Liver (tissue), 9 donors: ENCODE data around the gene SOX4. TPM values are rescaled to one million over a fixed set of nuclear protein-coding genes. Genes with fewer than 3 reads are reported as not detected.

Experiments used
- DNase-seq: peaks from one replicate; pipeline ENCODE4 v3.0.0-alpha.2; 2017; ENCODE audit warnings: low spot score
- H3K27ac ChIP-seq, 2 donors: one replicate each; pipeline ENCODE4 v1.7.0; 2013; ENCODE audit warnings: inconsistent platforms in 2 of 2, low read length in 2 of 2, control low read depth in 1 of 2, low read depth in 1 of 2, mild to moderate bottlenecking in 1 of 2
- H3K27me3 ChIP-seq, 4 donors: one replicate each; pipeline versions ENCODE4 v1.6.1 to v1.7.0; 2013; ENCODE audit warnings: low read length in 3 of 4, inconsistent platforms in 1 of 4, mild to moderate bottlenecking in 1 of 4, moderate library complexity in 1 of 4; ENCODE audit not compliant: control insufficient read depth in 4 of 4, insufficient read depth in 4 of 4
- H3K36me3 ChIP-seq, 4 donors: one replicate each; pipeline versions ENCODE4 v1.6.1 to v1.7.0; 2013; ENCODE audit warnings: low read length in 3 of 4, mild to moderate bottlenecking in 3 of 4, low read depth in 1 of 4, moderate library complexity in 1 of 4; ENCODE audit not compliant: control insufficient read depth in 4 of 4, insufficient read depth in 3 of 4
- H3K4me1 ChIP-seq, 4 donors: one replicate each; pipeline versions ENCODE4 v1.6.1 to v1.7.0; 2013; ENCODE audit warnings: low read length in 3 of 4, mild to moderate bottlenecking in 3 of 4, moderate library complexity in 1 of 4; ENCODE audit not compliant: control insufficient read depth in 4 of 4, insufficient read depth in 4 of 4
- H3K4me3 ChIP-seq, 3 donors: one replicate each; pipeline versions ENCODE4 v1.6.1 to v1.7.0; 2013; ENCODE audit warnings: low read length in 3 of 3, control low read depth in 1 of 3, low read depth in 1 of 3, mild to moderate bottlenecking in 1 of 3
- H3K9ac ChIP-seq, 2 donors: one replicate each; pipeline ENCODE4 v1.7.0; 2013; ENCODE audit warnings: low read length in 2 of 2, mild to moderate bottlenecking in 2 of 2, moderate library complexity in 2 of 2, control low read depth in 1 of 2, low read depth in 1 of 2
- H3K9me3 ChIP-seq, 4 donors: one replicate each; pipeline versions ENCODE4 v1.6.1 to v1.7.0; 2013; ENCODE audit warnings: low read length in 3 of 4; ENCODE audit not compliant: control insufficient read depth in 4 of 4
- EGR1 ChIP-seq, 2 donors: IDR thresholded peaks; 2 replicates each; pipeline ENCODE4 v1.6.1; 2016 to 2018; ENCODE audit warnings: antibody characterized with exemption in 2 of 2, low read depth in 2 of 2
- FOXA1 ChIP-seq: IDR thresholded peaks from 2 replicates; pipeline ENCODE4 v1.6.1; 2016; ENCODE audit warnings: antibody characterized with exemption
- FOXA2 ChIP-seq: IDR thresholded peaks from 2 replicates; pipeline ENCODE4 v1.6.1; 2016; ENCODE audit warnings: antibody characterized with exemption
- GABPA ChIP-seq, 2 donors: IDR thresholded peaks in 1 of 2; conservative IDR thresholded peaks in 1 of 2; 2 replicates each; pipeline ENCODE4 v1.6.1; 2016; ENCODE audit warnings: antibody characterized with exemption in 2 of 2, mild to moderate bottlenecking in 1 of 2, moderate library complexity in 1 of 2
- HNF4A ChIP-seq, 2 donors: conservative IDR thresholded peaks; 2 replicates each; pipeline ENCODE4 v1.6.1; 2016; ENCODE audit warnings: antibody characterized with exemption in 2 of 2, mild to moderate bottlenecking in 2 of 2
- HNF4G ChIP-seq: IDR thresholded peaks from 2 replicates; pipeline ENCODE4 v1.6.1; 2016; ENCODE audit warnings: antibody characterized with exemption
- JUND ChIP-seq, 2 donors: IDR thresholded peaks; 2 replicates each; pipeline ENCODE4 v1.6.1; 2016; ENCODE audit warnings: antibody characterized with exemption in 2 of 2
- NR2F2 ChIP-seq: IDR thresholded peaks from 2 replicates; pipeline ENCODE4 v1.6.1; 2016; ENCODE audit warnings: antibody characterized with exemption
- RAD21 ChIP-seq, 2 donors: IDR thresholded peaks; 2 replicates each; pipeline ENCODE4 v1.6.1; 2016; ENCODE audit warnings: antibody characterized with exemption in 2 of 2, mild to moderate bottlenecking in 2 of 2
- REST ChIP-seq: IDR thresholded peaks from 2 replicates; pipeline ENCODE4 v1.6.1; 2016; ENCODE audit warnings: antibody characterized with exemption, mild to moderate bottlenecking
- RXRA ChIP-seq, 2 donors: IDR thresholded peaks; 2 replicates each; pipeline ENCODE4 v1.6.1; 2017 to 2018; ENCODE audit warnings: antibody characterized with exemption in 2 of 2, mild to moderate bottlenecking in 1 of 2
- SP1 ChIP-seq: IDR thresholded peaks from 2 replicates; pipeline ENCODE4 v1.6.1; 2018; ENCODE audit warnings: antibody characterized with exemption, mild to moderate bottlenecking
- TAF1 ChIP-seq: conservative IDR thresholded peaks from 2 replicates; pipeline ENCODE4 v1.6.1; 2016; ENCODE audit warnings: antibody characterized with exemption, mild to moderate bottlenecking
- YY1 ChIP-seq: IDR thresholded peaks from 2 replicates; pipeline ENCODE4 v1.6.1; 2016; ENCODE audit warnings: antibody characterized with exemption, mild to moderate bottlenecking
- WGBS: extraction: QIAGEN DNeasy Blood & Tissue Kit; methylation state at CpG from one replicate; pipeline ENCODE4 v1.1.7; 2013; 5-methylcytosine and 5-hydroxymethylcytosine counted together
- polyA plus RNA-seq, 2 donors: library from polyadenylated mRNA; stranded (reverse) in 1 of 2; unstranded in 1 of 2; fragments of 200-250 nt in 1 of 2; fragments of >200 nt in 1 of 2; fragmentation: Nextera tagmentation in 1 of 2; extraction: Ambion mirVana in 1 of 2; gene quantifications; one replicate each; pipeline versions ENCODE4 v1.2.1 to v1.2.3, GENCODE V29; 2013 to 2015
- total RNA-seq, 2 donors: library from RNA; depleted of rRNA; stranded (reverse); fragments of >200 nt; gene quantifications; one replicate each; pipeline ENCODE4 v1.2.3, GENCODE V29; 2014
- TF ChIP-seq, protein P1 (sequence below): fragments of 150-350 bp; IDR thresholded peaks from 2 replicates; pipeline ENCODE4 v1.5.1; 2017; ENCODE audit warnings: improper control_type of control experiment, low read depth, low read length; ENCODE audit not compliant: missing input control
- TF ChIP-seq, protein P2 (sequence below): IDR thresholded peaks from 2 replicates; pipeline ENCODE4 v1.6.1; 2016; ENCODE audit warnings: antibody characterized with exemption
- TF ChIP-seq, protein P3 (sequence below): IDR thresholded peaks from 2 replicates; pipeline ENCODE4 v1.6.1; 2016; ENCODE audit warnings: antibody characterized with exemption
- donor health status: healthy.
- donor health status: healthy.
- donor health status: healthy.
- donor health status: healthy.
- donor health status: healthy.

SOX4 gene
- total and polyA plus RNA-seq, 4 donors: 0.59 to 8.1 (median 0.95) TPM

- peak overlapping the region; percentile 79 to 86 for H3K27ac ChIP-seq
- under 1% methylated on average over 19 of the region's 19 CpGs for WGBS
- no peaks in the 10 kb centered on the region for H3K36me3 ChIP-seq
- peak overlapping the region; percentile 56 to 84 (median 75) for H3K4me3 ChIP-seq
- peaks cover 6 to 35% (median 25%) of the 10 kb centered on the region in 4 donors for H3K4me1 ChIP-seq
- H3K27me3 ChIP-seq: no peaks in the 10 kb centered on the region
- H3K9me3 ChIP-seq: no peaks in the 10 kb centered on the region
- TF ChIP-seq HNF4G (no peak), NR2F2 (no peak), JUND (IDR thresholded peaks at IDR 0.05) (no peak), YY1 (no peak), REST (no peak), SP1 (no peak), RXRA (IDR thresholded peaks at IDR 0.05) (no peak), TAF1 (no peak), FOXA2 (no peak), FOXA1 (no peak)
- TF ChIP-seq, protein P1, sequence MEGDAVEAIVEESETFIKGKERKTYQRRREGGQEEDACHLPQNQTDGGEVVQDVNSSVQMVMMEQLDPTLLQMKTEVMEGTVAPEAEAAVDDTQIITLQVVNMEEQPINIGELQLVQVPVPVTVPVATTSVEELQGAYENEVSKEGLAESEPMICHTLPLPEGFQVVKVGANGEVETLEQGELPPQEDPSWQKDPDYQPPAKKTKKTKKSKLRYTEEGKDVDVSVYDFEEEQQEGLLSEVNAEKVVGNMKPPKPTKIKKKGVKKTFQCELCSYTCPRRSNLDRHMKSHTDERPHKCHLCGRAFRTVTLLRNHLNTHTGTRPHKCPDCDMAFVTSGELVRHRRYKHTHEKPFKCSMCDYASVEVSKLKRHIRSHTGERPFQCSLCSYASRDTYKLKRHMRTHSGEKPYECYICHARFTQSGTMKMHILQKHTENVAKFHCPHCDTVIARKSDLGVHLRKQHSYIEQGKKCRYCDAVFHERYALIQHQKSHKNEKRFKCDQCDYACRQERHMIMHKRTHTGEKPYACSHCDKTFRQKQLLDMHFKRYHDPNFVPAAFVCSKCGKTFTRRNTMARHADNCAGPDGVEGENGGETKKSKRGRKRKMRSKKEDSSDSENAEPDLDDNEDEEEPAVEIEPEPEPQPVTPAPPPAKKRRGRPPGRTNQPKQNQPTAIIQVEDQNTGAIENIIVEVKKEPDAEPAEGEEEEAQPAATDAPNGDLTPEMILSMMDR: no peak
- TF ChIP-seq, protein P2, sequence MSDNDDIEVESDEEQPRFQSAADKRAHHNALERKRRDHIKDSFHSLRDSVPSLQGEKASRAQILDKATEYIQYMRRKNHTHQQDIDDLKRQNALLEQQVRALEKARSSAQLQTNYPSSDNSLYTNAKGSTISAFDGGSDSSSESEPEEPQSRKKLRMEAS: no peak
- no peak for DNase-seq
- peak overlapping the region; percentile 26 to 58 for H3K9ac ChIP-seq
These were observed 420 bp downstream of the SOX4 start for GRCh38 chr6:21593927-21594415.

GRCh38 chr6:21594416-21595281, 1.1 kb downstream of the SOX4 start:
- no peaks in the 10 kb centered on the region for H3K36me3 ChIP-seq
- H3K9ac ChIP-seq: peak overlapping the region; percentile 43 to 80
- peak; percentile 55 for DNase-seq
- no peaks in the 10 kb centered on the region for H3K9me3 ChIP-seq
- peaks cover 6 to 35% (median 25%) of the 10 kb centered on the region in 4 donors for H3K4me1 ChIP-seq
- H3K27ac ChIP-seq: peak overlapping the region; percentile 79 to 86
- H3K27me3 ChIP-seq: no peaks in the 10 kb centered on the region
- H3K4me3 ChIP-seq: peak overlapping the region; percentile 68 to 84 (median 75)
- 1% methylated on average over 112 of the region's 112 CpGs for WGBS
- TF ChIP-seq FOXA2: no peak
- no peak for TF ChIP-seq FOXA1
- no peak for TF ChIP-seq RAD21 (IDR thresholded peaks at IDR 0.05)
- TF ChIP-seq JUND (IDR thresholded peaks at IDR 0.05): no peak
- TF ChIP-seq, protein P3, sequence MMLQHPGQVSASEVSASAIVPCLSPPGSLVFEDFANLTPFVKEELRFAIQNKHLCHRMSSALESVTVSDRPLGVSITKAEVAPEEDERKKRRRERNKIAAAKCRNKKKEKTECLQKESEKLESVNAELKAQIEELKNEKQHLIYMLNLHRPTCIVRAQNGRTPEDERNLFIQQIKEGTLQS: no peak
- no peak for TF ChIP-seq HNF4A (conservative IDR thresholded peaks at IDR 0.05)
- no peak for TF ChIP-seq EGR1 (IDR thresholded peaks at IDR 0.05; ENCODE audit: low read depth in 2 of 2)
- TF ChIP-seq RXRA (IDR thresholded peaks at IDR 0.05): no peak
- no peak for TF ChIP-seq REST
- TF ChIP-seq SP1: no peak
- TF ChIP-seq GABPA (IDR thresholded peaks at IDR 0.05 in 1 of 2, conservative IDR thresholded peaks at IDR 0.05 in 1 of 2): no peak
- TF ChIP-seq, protein P1: no peak
- no peak for TF ChIP-seq YY1
